Activated naive CD4-positive, alpha-beta T cell treated with anti-CD3 and anti-CD28 coated beads for 36 hours (primary cell): Measurements from ENCODE around the gene ARPC5. TPM values are rescaled to one million over a fixed set of nuclear protein-coding genes. Genes with fewer than 3 reads are reported as not detected.
A peak's percentile ranks its signal among the peaks of the same experiment; 100 is the strongest.

Experiments
- CTCF ChIA-PET: fragments of 350-600 bp; sonication (Branson Sonifier 250); formaldehyde crosslinking; loops from one replicate; lab custom pipeline; 2021; ENCODE audit warnings: antibody characterized with exemption; lab: Charles Lee
- DNase-seq: peaks from one replicate; pipeline ENCODE4 v3.0.0-alpha.2; 2020
- H3K27ac Mint-ChIP-seq: one replicate; pipeline ENCODE4 v1.8.0; 2021; ENCODE audit warnings: mild to moderate bottlenecking, mixed read lengths
- H3K27me3 Mint-ChIP-seq: one replicate; pipeline ENCODE4 v1.8.0; 2021; ENCODE audit warnings: low read depth, mixed read lengths
- H3K36me3 Mint-ChIP-seq: one replicate; pipeline ENCODE4 v1.8.0; 2021; ENCODE audit warnings: low read depth, mixed read lengths
- H3K4me1 Mint-ChIP-seq: one replicate; pipeline ENCODE4 v1.8.0; 2021; ENCODE audit warnings: low read depth, mixed read lengths
- H3K4me3 Mint-ChIP-seq: one replicate; pipeline ENCODE4 v1.8.0; 2021; ENCODE audit warnings: mild to moderate bottlenecking, moderate library complexity, mixed read lengths
- H3K9me3 Mint-ChIP-seq: one replicate; pipeline ENCODE4 v1.8.0; 2021; ENCODE audit warnings: mixed read lengths
- intact Hi-C: fragments of 100-400 bp; cut with micrococcal nuclease; formaldehyde crosslinking; loops from one replicate; pipeline ENCODE4 v1.15.1; 2023
- total RNA-seq, 2 experiments: library from RNA; stranded (reverse); gene quantifications; one replicate each; pipeline ENCODE4 v1.2.3, GENCODE V29; 2021

Gene ARPC5
- total RNA-seq, 2 experiments from 2014 or later = 162 to 164 TPM

DNA sequence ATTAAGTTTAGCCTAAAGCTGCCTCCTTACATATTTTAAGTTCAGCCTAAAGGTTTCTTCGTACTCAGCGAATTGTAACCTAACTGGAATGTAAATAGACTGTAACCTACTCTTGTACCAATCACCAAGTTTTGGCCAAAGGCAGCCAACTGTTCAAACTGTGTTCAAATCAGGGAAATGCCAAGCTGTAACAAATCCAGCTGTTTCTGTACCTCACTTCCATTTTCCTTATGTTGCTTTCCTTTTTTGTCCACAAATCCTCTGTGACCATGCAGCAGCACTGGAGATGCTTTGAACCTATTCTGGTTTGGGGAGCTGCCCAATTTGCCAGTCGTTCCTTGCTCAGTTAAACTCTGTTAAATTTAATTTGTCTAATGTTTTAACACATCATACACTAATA lies 20.8 kb upstream of the ARPC5 start:
- H3K36me3 Mint-ChIP-seq = no peaks in the 10 kb centered on the region
- H3K27me3 Mint-ChIP-seq = no peaks in the 10 kb centered on the region
- CTCF ChIA-PET = interaction anchor here (0.6 to 6.1 kb wide), 16 partner anchors 9 to 730 kb away, joined by 3 to 130 read pairs (median 5); partner anchors contain the start of genes ARPC5 and C1orf21
- intact Hi-C loops = loop anchor here (5.0 to 10.0 kb wide), 2 partner anchors 728 to 1326 kb away; partner anchors contain the start of gene C1orf21
- no peak for DNase-seq
- no peak overlapping the region for H3K4me3 Mint-ChIP-seq
- no peaks in the 10 kb centered on the region for H3K9me3 Mint-ChIP-seq
- no peak overlapping the region for H3K27ac Mint-ChIP-seq
- peaks cover 37% of the 10 kb centered on the region for H3K4me1 Mint-ChIP-seq

DNA sequence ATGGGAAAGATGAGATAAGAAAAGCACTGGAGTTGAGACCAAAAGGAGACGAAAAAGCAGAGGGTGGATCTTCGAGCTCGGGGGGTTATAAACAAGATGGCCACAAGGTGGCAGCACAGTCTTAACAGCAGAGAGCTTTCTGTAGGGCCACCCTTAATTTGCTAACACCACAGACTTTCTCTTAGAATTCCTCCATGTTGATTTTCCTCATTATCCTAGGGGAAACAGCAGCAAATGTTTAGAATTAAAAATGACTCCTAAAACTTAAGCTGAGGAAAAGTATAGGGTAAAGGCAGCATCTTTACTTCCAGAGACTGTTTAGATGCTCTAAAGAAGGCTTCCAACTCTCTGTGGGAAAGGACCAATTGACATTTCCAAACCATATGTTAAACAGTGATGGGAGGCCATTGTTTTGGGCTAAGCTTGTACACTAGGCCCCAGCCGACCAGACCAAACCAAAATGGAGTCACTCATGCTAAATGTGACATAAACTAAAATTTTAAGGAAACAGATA lies 20.0 kb upstream of the ARPC5 start:
- CTCF ChIA-PET = interaction anchor here (0.6 to 6.1 kb wide), 31 partner anchors 9 to 569 kb away, joined by 3 to 130 read pairs (median 4); partner anchors contain the start of gene ARPC5
- Mint-ChIP-seq H3K27me3 (no peaks in the 10 kb centered on the region), H3K4me3 (peak overlapping the region; percentile 13), H3K9me3 (no peaks in the 10 kb centered on the region), H3K4me1 (peaks cover 40% of the 10 kb centered on the region), H3K27ac (no peak overlapping the region), H3K36me3 (no peaks in the 10 kb centered on the region)
- intact Hi-C loops = loop anchor here (1.0 to 10.0 kb wide), 7 partner anchors 30 to 1327 kb away; partner anchors contain the start of gene C1orf21
- DNase-seq = peak; percentile 87

DNA sequence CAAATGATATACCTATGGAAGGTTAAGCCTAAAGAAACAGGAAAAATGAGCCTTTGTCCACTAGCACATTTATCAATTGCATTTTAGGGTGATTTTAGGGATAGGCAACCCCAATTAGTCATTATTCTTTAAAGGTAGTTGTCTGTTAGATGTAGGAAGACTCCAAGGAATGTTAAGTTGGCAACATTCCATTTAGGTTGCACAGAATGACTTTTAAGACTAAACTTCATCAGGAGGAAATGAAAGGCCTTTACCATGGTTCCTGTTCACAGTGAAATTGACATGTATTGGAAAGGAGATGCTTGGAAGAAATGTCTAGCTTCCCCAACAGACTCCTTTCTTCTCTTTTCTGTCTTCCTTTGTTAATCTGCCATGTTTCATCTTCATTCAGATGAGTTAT lies 19.1 kb upstream of the ARPC5 start:
- DNase-seq = no peak
- Mint-ChIP-seq H3K36me3 (no peaks in the 10 kb centered on the region), H3K4me3 (no peak overlapping the region), H3K27ac (no peak overlapping the region), H3K27me3 (no peaks in the 10 kb centered on the region), H3K4me1 (peaks cover 40% of the 10 kb centered on the region), H3K9me3 (no peaks in the 10 kb centered on the region)
- CTCF ChIA-PET = interaction anchor here (0.6 to 6.1 kb wide), 22 partner anchors 11 to 373 kb away, joined by 3 to 130 read pairs (median 4); partner anchors contain the start of gene ARPC5
- intact Hi-C loops = loop anchor here (1.0 to 10.0 kb wide), 8 partner anchors 31 to 1328 kb away; partner anchors contain the start of genes C1orf21 and TSEN15

DNA sequence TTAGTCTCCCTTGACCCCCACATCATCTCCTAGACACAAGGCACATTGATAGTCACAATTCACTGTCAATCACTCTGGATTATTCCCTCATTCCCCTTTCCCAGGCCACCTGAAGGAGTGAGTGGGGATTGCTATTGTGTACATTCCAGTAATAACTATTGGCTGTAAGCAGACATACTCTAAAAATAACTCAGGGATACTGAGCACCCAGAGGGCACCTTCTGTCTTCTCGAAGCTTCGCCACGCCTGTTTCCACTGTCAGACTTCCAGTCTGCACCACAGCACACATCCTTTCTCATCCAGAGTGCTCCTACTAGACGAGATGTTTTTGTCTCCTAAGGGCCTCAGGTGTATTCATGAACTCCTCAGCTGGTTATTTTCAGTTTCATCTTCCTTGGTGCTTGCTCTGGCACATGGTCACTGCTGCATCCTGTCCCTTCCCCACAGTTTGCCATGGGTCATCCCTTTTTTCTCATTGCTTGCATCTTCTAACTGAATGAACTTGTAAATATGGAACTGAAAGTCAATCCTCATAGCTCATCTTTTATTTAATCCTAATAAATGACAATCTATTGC lies 18.4 kb upstream of the ARPC5 start:
- Mint-ChIP-seq H3K27ac (no peak overlapping the region), H3K4me1 (peaks cover 40% of the 10 kb centered on the region), H3K36me3 (no peaks in the 10 kb centered on the region), H3K27me3 (no peaks in the 10 kb centered on the region), H3K4me3 (no peak overlapping the region), H3K9me3 (no peaks in the 10 kb centered on the region)
- intact Hi-C loops = loop anchor here (2.0 to 10.0 kb wide), 5 partner anchors 189 to 1213 kb away; partner anchors contain the start of genes C1orf21 and TSEN15
- no peak for DNase-seq
- CTCF ChIA-PET = interaction anchor here (0.5 to 6.1 kb wide), 12 partner anchors 16 to 765 kb away, joined by 3 to 130 read pairs (median 8); partner anchors contain the start of gene ARPC5

DNA sequence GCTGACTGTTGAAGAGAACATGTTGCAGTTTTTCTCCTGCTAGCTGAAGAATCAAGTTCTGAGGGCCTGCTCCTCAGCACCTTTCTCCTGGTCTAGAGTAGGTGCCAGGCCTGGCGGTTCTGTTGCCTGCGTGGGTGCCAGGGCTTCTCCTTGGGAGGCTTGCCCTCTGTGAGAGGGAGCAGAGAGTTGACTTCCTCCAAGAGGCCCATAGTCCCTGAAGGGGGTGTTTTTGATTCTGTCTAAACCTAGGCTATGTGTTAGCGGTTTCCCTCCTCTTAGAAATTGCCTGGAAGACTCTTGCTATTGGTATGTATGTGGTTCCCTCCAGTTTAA lies 17.8 kb upstream of the ARPC5 start:
- Mint-ChIP-seq H3K4me3 (no peak overlapping the region), H3K36me3 (no peaks in the 10 kb centered on the region), H3K4me1 (peaks cover 40% of the 10 kb centered on the region), H3K27ac (peak overlapping the region; percentile 94), H3K9me3 (no peaks in the 10 kb centered on the region), H3K27me3 (no peaks in the 10 kb centered on the region)
- no peak for DNase-seq
- CTCF ChIA-PET = interaction anchor here (0.9 to 6.1 kb wide), 5 partner anchors 11 to 262 kb away, joined by 3 to 130 read pairs (median 27); partner anchors contain the start of gene ARPC5
- intact Hi-C loops = loop anchor here (2.0 to 10.0 kb wide), 5 partner anchors 189 to 1213 kb away; partner anchors contain the start of genes C1orf21 and TSEN15

DNA sequence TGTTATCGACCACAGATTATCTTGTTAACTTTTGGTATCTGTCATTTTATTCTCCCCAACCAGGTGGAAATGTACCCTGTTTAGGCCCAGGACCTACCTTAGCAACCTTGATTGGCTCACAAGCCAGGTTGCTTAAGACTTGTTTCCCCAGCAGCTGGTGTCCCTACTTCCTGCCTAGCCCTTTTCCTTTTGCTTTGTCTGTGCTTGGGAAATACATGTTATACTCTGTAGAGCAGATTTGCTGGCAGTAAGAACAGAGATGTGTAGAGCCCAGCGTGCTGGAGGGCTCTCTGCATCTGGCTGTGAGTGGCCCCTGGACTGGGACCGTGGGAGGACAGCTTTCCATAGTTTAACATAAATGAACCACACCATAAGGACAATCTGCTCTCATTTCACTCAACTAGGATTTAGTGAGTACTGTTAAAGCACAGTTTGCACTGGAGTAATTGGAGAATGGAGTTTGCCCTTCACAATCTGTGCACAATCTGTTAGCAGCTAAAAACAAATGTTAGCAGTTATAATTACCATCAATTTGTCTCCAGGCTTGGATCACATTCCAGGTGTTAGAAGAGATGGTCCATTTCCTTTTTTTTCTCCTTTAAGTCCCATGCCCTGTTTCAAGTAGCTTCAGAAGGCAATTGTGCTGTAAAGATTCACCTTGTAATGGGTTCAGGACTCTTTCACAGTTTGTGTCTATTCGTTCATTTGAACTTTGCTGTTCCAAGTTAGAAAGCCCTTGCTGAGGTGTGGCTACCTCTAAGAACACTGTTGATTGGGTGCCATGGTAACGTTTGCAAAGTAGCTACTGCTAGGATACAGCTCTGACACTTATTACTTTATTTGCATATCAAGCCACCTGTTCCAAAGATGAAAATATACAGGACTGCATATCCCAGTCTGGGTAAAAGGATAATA lies 17.2 kb upstream of the ARPC5 start, which contains the start of gene APOBEC4:
APOBEC4 (minus strand) TSS at position 770 of the 915 bp plus-strand sequence. CDS start 4,535 bp downstream, outside the sequence.
- Mint-ChIP-seq H3K36me3 (no peaks in the 10 kb centered on the region), H3K27ac (peak within 1 kb of the TSS; percentile 94), H3K27me3 (no peaks in the 10 kb centered on the region), H3K9me3 (no peaks in the 10 kb centered on the region), H3K4me1 (peaks cover 40% of the 10 kb centered on the region), H3K4me3 (peak within 1 kb of the TSS; percentile 43)
- CTCF ChIA-PET = interaction anchor here (0.8 to 6.1 kb wide), 8 partner anchors 12 to 303 kb away, joined by 3 to 130 read pairs (median 4); partner anchors contain the start of gene ARPC5
- peak; percentile 30 for DNase-seq
- intact Hi-C loops = loop anchor here (1.0 to 10.0 kb wide), 9 partner anchors 20 to 1214 kb away; partner anchors contain the start of genes C1orf21 and TSEN15

DNA sequence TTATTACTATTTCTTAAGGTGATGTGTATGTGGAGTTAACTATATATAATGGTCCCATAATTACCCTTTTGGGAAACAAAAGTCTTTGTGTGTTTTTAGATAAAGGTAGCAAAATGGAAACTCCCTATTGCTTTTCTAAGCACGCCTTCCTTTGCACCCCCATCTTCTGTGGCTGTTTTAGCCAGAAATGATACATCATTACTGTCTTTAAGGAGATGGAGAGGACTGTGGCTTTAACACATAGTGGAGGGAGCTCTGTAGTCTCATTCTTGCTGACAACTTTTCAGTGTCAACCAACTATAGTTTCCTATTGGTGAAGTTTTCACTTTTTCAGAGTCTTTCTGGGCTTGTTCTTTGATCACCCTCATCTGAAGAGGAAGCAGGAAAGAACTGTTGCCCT lies 16.5 kb upstream of the ARPC5 start:
- H3K9me3 Mint-ChIP-seq = no peaks in the 10 kb centered on the region
- intact Hi-C loops = loop anchor here (1.0 to 10.0 kb wide), 9 partner anchors 19 to 1215 kb away; partner anchors contain the start of genes C1orf21 and TSEN15
- CTCF ChIA-PET = interaction anchor here (0.8 to 6.1 kb wide), 7 partner anchors 12 to 304 kb away, joined by 3 to 130 read pairs (median 4); partner anchors contain the start of gene ARPC5
- no peaks in the 10 kb centered on the region for H3K27me3 Mint-ChIP-seq
- no peaks in the 10 kb centered on the region for H3K36me3 Mint-ChIP-seq
- H3K4me3 Mint-ChIP-seq = peak overlapping the region; percentile 43
- H3K27ac Mint-ChIP-seq = peak overlapping the region; percentile 94
- peak; percentile 69 for DNase-seq
- H3K4me1 Mint-ChIP-seq = peaks cover 40% of the 10 kb centered on the region

DNA sequence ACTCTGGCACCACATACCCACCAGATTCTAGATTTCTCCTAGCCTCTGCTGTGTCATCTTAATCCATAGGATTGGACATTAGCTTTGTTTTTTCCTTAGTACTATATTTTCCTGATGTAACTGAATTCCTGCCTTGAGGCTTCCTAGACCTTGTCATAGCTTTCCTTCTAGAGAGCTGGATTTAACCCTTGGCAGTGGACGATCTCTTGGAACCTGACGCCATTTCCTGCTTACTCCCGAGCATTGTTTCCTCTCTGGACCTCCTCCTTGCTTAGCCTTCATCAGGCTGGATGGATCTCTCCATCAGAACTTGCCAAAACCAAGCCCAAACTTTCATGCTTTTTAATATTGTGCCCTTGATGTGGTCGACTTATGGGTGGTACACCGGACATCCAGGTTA lies 16.0 kb upstream of the ARPC5 start:
- DNase-seq = no peak
- CTCF ChIA-PET = interaction anchor here (0.8 to 6.1 kb wide), 7 partner anchors 11 to 304 kb away, joined by 3 to 130 read pairs (median 4); partner anchors contain the start of gene ARPC5
- Mint-ChIP-seq H3K27ac (peak overlapping the region; percentile 94), H3K4me3 (peak overlapping the region; percentile 2), H3K27me3 (no peaks in the 10 kb centered on the region), H3K36me3 (no peaks in the 10 kb centered on the region), H3K4me1 (peaks cover 40% of the 10 kb centered on the region), H3K9me3 (no peaks in the 10 kb centered on the region)
- intact Hi-C loops = loop anchor here (1.0 to 10.0 kb wide), 9 partner anchors 18 to 1215 kb away; partner anchors contain the start of genes C1orf21 and TSEN15

DNA sequence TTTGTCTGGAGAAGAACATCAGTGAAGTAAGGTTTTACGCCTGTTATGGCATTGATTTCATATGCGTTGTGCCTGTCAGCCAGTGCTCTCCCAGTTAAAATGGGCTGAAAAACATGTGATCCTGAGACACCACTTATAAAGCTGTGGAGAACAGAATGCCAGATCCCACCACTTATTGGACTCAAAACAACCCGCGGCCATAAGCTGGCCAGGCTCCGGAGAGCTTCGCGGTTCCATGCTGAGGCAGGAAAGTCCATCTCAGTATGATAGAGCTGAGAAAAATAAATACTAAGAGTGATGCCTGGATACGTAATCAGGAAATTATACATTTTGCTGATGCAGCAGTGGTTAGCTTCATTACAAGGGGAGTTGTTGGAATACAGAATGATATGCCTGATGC lies 12.5 kb upstream of the ARPC5 start:
- H3K4me1 Mint-ChIP-seq = peaks cover 20% of the 10 kb centered on the region
- intact Hi-C loops = no loop called here
- no peak overlapping the region for H3K4me3 Mint-ChIP-seq
- no peaks in the 10 kb centered on the region for H3K27me3 Mint-ChIP-seq
- H3K9me3 Mint-ChIP-seq = no peaks in the 10 kb centered on the region
- H3K36me3 Mint-ChIP-seq = no peaks in the 10 kb centered on the region
- no peak for DNase-seq
- CTCF ChIA-PET = interaction anchor here (1.6 kb wide), 1 partner anchor 37 kb away, joined by 5 read pairs; no protein-coding TSS in a partner anchor
- no peak overlapping the region for H3K27ac Mint-ChIP-seq

DNA sequence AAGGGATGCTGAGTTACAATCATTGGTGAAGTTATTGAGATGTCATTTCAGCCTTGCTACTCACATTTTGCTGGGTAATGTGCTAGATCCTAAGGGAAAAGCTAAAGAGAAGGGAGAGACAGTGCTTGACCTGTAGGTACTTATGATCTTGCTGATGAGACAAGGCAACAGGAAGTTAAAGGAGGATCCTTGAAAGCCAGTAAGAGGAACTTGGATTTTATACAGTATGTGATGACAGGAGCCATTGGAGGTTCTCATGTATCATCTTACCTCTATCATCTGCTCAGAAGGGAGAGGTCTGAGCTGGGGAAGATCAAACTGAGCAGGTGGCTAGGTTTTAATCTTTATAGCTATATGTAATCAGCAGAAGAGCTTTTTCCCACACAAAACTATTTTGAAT lies 11.2 kb upstream of the ARPC5 start:
- CTCF ChIA-PET = interaction anchor here (0.8 to 1.6 kb wide), 3 partner anchors 9 to 38 kb away, joined by 3 to 7 read pairs (median 5); no protein-coding TSS in a partner anchor
- no peak overlapping the region for H3K4me3 Mint-ChIP-seq

DNA sequence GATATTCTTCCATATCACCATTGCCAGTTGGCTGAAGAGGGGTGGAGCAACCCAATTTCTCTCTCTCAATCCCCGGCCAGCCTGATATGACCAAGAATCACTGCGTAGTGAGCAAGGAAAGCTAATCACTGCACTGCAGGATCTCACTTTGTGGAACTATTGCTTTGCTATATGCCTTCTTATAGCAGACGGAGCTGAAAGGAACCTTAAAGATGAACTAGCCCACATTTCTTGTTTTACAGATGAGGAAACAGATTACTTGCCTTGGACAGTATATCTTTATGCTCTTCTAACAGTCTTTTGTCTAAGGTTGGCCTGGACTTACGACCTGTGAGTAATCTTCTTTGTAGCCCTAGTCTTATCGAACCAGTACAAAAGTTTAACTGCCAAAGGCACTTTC lies 9.9 kb upstream of the ARPC5 start:
- H3K27ac Mint-ChIP-seq = no peak overlapping the region
- no peak overlapping the region for H3K4me3 Mint-ChIP-seq
- CTCF ChIA-PET = interaction anchor here (0.7 to 1.1 kb wide), 4 partner anchors 12 to 271 kb away, joined by 3 read pairs; no protein-coding TSS in a partner anchor
- H3K4me1 Mint-ChIP-seq = no peaks in the 10 kb centered on the region
- intact Hi-C loops = loop anchor here (1.0 kb wide), 1 partner anchor 9 kb away; no protein-coding TSS in a partner anchor
- no peaks in the 10 kb centered on the region for H3K27me3 Mint-ChIP-seq
- H3K36me3 Mint-ChIP-seq = no peaks in the 10 kb centered on the region
- DNase-seq = no peak
- H3K9me3 Mint-ChIP-seq = no peaks in the 10 kb centered on the region

More for the DNA sequence above, 11.2 kb upstream of the ARPC5 start:
- H3K27me3 Mint-ChIP-seq = no peaks in the 10 kb centered on the region
- intact Hi-C loops = no loop called here
- H3K27ac Mint-ChIP-seq = no peak overlapping the region
- H3K36me3 Mint-ChIP-seq = no peaks in the 10 kb centered on the region
- peaks cover 8% of the 10 kb centered on the region for H3K4me1 Mint-ChIP-seq
- no peak for DNase-seq
- no peaks in the 10 kb centered on the region for H3K9me3 Mint-ChIP-seq
